Keratinocyte (primary cell): ENCODE data around the gene TRPV4. TPM values are rescaled to one million over a fixed set of nuclear protein-coding genes. Genes with fewer than 3 reads are reported as not detected.

Experiments used
- DNase-seq: peaks from one replicate; pipeline ENCODE4 v3.0.0-alpha.2; 2011; ENCODE audit warnings: low read depth, missing footprints, low spot score
- FAIRE-seq: peaks from 2 replicates; lab custom pipeline; 2011; peaks lifted over from hg19 to GRCh38; lab: Jason Lieb, UNC
- H2AFZ ChIP-seq: 2 replicates; pipeline ENCODE4 v1.6.0; 2012; ENCODE audit warnings: low read length, control low read depth, inconsistent platforms; ENCODE audit not compliant: control insufficient read depth
- H3K27ac ChIP-seq: 2 replicates; pipeline ENCODE4 v1.5.1; 2011; ENCODE audit warnings: low read length; ENCODE audit not compliant: control insufficient read depth, insufficient read depth
- H3K27me3 ChIP-seq: 3 replicates; pipeline ENCODE4 v1.6.0; 2011; ENCODE audit warnings: low read length; ENCODE audit not compliant: control insufficient read depth, insufficient read depth; ENCODE audit errors: extremely low read depth
- H3K36me3 ChIP-seq, 2 experiments: 2 replicates in 1 of 2; 3 replicates in 1 of 2; pipeline ENCODE4 v1.5.1; 2011; ENCODE audit warnings: low read length in 2 of 2, mild to moderate bottlenecking in 1 of 2; ENCODE audit not compliant: control insufficient read depth in 2 of 2, insufficient read depth in 2 of 2; ENCODE audit errors: extremely low read depth in 1 of 2
- H3K4me1 ChIP-seq: 3 replicates; pipeline ENCODE4 v1.5.1; 2011; ENCODE audit warnings: low read length; ENCODE audit not compliant: control insufficient read depth, insufficient read depth; ENCODE audit errors: extremely low read depth
- H3K4me2 ChIP-seq: 3 replicates; pipeline ENCODE4 v1.6.0; 2011; ENCODE audit warnings: low read depth, low read length; ENCODE audit not compliant: control insufficient read depth, insufficient read depth; ENCODE audit errors: extremely low read depth
- H3K4me3 ChIP-seq, 3 experiments: fragments of 200-600 bp in 1 of 3; sonication (generic) in 1 of 3; 2 replicates in 2 of 3; 3 replicates in 1 of 3; pipeline ENCODE4 v1.5.1; 2011 to 2016; ENCODE audit warnings: low read length in 3 of 3, mild to moderate bottlenecking in 3 of 3, control low read depth in 2 of 3, inconsistent platforms in 1 of 3, low read depth in 1 of 3, mixed read lengths in 1 of 3, mixed run types in 1 of 3, moderate library complexity in 1 of 3; ENCODE audit not compliant: control insufficient read depth in 2 of 3, insufficient read depth in 2 of 3; ENCODE audit errors: extremely low read depth in 1 of 3
- H3K79me2 ChIP-seq: 2 replicates; pipeline ENCODE4 v1.6.0; 2012; ENCODE audit warnings: low read length; ENCODE audit not compliant: control insufficient read depth, insufficient read depth
- H3K9ac ChIP-seq: 3 replicates; pipeline ENCODE4 v1.6.0; 2011; ENCODE audit warnings: low read length; ENCODE audit not compliant: control insufficient read depth, insufficient read depth; ENCODE audit errors: extremely low read depth
- H3K9me1 ChIP-seq: 3 replicates; pipeline ENCODE4 v1.6.0; 2011; ENCODE audit warnings: low read length; ENCODE audit not compliant: control insufficient read depth, insufficient read depth; ENCODE audit errors: extremely low read depth
- H3K9me3 ChIP-seq: 2 replicates; pipeline ENCODE4 v1.5.1; 2012; ENCODE audit warnings: low read depth, low read length; ENCODE audit not compliant: control insufficient read depth
- H4K20me1 ChIP-seq: 3 replicates; pipeline ENCODE4 v1.6.0; 2011; ENCODE audit warnings: low read length; ENCODE audit not compliant: control insufficient read depth, insufficient read depth; ENCODE audit errors: extremely low read depth
- CTCF ChIP-seq, 3 experiments: IDR thresholded peaks in 1 of 3; conservative IDR thresholded peaks in 1 of 3; optimal IDR thresholded peaks in 1 of 3; 2 replicates in 2 of 3; 3 replicates in 1 of 3; pipeline versions ENCODE3 to v1.5.1; 2011; ENCODE audit warnings: low read length in 3 of 3, mild to moderate bottlenecking in 3 of 3, moderate library complexity in 2 of 3, control low read depth in 1 of 3, inconsistent platforms in 1 of 3; ENCODE audit not compliant: insufficient read depth in 2 of 3; ENCODE audit errors: extremely low read depth in 1 of 3
- EZH2 ChIP-seq: IDR thresholded peaks from one replicate; pipeline ENCODE4 v1.6.1; 2012; ENCODE audit warnings: inconsistent platforms, mild to moderate bottlenecking, low read length, moderate library complexity
- dilution Hi-C: fragments of 300-500 bp; cut with MboI; formaldehyde crosslinking; loops from one replicate; pipeline ENCODE4 v1.7.0; 2020; ENCODE audit warnings: low sequenced_read_pairs; ENCODE audit not compliant: extremely low pct_ligation_motif_present
- polyA plus RNA-seq, 5 experiments: library from polyadenylated mRNA; depleted of rRNA in 3 of 5; stranded (reverse) in 3 of 5; stranded (forward) in 1 of 5; unstranded in 1 of 5; fragments of >200 nt; gene quantifications; 1 replicate in 1 of 5; 2 replicates in 3 of 5; 3 replicates in 1 of 5; pipeline versions ENCODE4 v1.2.1 to v1.2.3, GENCODE V29; 2011 to 2012; ENCODE audit warnings: missing spikeins in 2 of 5, low read depth in 1 of 5, low replicate concordance in 1 of 5

Gene TRPV4
- polyA plus RNA-seq, 1 donor (not counting 4 experiments of a cell fraction or from before 2014, with no cell fraction given) = 0.46 TPM

GRCh38 chr12:109835827-109836226, 2.6 kb upstream of the TRPV4 start:
- Histone ChIP-seq H3K79me2 (no peaks in the 10 kb centered on the region), H3K27me3 (peaks cover 12% of the 10 kb centered on the region), H3K4me2 (no peak overlapping the region), H3K27ac (no peak overlapping the region), H3K9me3 (no peaks in the 10 kb centered on the region), H3K9me1 (no peaks in the 10 kb centered on the region), H4K20me1 (no peaks in the 10 kb centered on the region), H3K4me3 (no peak overlapping the region), H3K9ac (no peak overlapping the region), H3K4me1 (peaks cover 10% of the 10 kb centered on the region), H2AFZ (no peak overlapping the region), H3K36me3 (no peaks in the 10 kb centered on the region)
- no peak for FAIRE-seq
- dilution Hi-C loops = no loop called here
- DNase-seq = no peak
- TF ChIP-seq CTCF (optimal IDR thresholded peaks at IDR 0.05 in 1 of 3, IDR thresholded peaks at IDR 0.05 in 1 of 3, conservative IDR thresholded peaks at IDR 0.05 in 1 of 3; ENCODE audit: extremely low read depth in 1 of 3, insufficient read depth in 2 of 3, low read length in 3 of 3) (no peak), EZH2 (no peak)

GRCh38 chr12:109832541-109833306, 474 bp downstream of the TRPV4 start:
- FAIRE-seq = no peak
- Histone ChIP-seq H3K4me3 (peak overlapping the region; percentile 27 to 57 (median 31)), H2AFZ (no peak overlapping the region), H3K9me3 (no peaks in the 10 kb centered on the region), H3K4me2 (peak overlapping the region; percentile 58), H3K79me2 (no peaks in the 10 kb centered on the region), H3K27ac (no peak overlapping the region), H3K9me1 (no peaks in the 10 kb centered on the region), H3K9ac (peak overlapping the region; percentile 56), H4K20me1 (no peaks in the 10 kb centered on the region), H3K27me3 (peaks cover 12% of the 10 kb centered on the region), H3K4me1 (peaks cover 5% of the 10 kb centered on the region), H3K36me3 (no peaks in the 10 kb centered on the region)
- TF ChIP-seq CTCF (optimal IDR thresholded peaks at IDR 0.05 in 1 of 3, IDR thresholded peaks at IDR 0.05 in 1 of 3, conservative IDR thresholded peaks at IDR 0.05 in 1 of 3; ENCODE audit: extremely low read depth in 1 of 3, insufficient read depth in 2 of 3, low read length in 3 of 3) = no peak
- TF ChIP-seq EZH2 = no peak
- no peak for DNase-seq
- dilution Hi-C loops = no loop called here
